Measurements from ENCODE around the gene TPRX1.
"Not testable (repeated sequence)": the region's sequence is repeated elsewhere in the genome, so short reads cannot be mapped to it uniquely, and the experiment has no call there.

DNA sequence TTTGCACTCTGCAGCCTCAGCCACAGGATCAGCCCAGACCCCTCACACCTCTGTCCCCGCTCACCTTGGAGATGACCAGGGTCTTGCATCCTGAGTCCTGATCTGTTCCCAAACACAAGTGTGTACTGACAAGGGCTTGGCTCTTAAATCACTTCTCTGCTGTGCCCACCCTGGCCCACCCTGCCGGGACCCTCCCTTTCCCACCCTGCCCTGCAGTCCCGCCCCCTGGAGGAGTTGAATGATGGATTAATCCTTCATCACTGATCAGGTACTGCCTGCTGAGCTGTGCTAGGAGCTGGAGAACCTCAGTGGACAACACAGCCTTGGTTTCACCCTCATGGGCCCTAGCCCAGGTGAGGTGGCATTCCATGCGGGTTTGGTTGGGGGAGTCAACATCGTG is at the start of gene TPRX1:
- TF ChIP-seq, protein P1, sequence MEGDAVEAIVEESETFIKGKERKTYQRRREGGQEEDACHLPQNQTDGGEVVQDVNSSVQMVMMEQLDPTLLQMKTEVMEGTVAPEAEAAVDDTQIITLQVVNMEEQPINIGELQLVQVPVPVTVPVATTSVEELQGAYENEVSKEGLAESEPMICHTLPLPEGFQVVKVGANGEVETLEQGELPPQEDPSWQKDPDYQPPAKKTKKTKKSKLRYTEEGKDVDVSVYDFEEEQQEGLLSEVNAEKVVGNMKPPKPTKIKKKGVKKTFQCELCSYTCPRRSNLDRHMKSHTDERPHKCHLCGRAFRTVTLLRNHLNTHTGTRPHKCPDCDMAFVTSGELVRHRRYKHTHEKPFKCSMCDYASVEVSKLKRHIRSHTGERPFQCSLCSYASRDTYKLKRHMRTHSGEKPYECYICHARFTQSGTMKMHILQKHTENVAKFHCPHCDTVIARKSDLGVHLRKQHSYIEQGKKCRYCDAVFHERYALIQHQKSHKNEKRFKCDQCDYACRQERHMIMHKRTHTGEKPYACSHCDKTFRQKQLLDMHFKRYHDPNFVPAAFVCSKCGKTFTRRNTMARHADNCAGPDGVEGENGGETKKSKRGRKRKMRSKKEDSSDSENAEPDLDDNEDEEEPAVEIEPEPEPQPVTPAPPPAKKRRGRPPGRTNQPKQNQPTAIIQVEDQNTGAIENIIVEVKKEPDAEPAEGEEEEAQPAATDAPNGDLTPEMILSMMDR (IDR thresholded peaks at IDR 0.05), result not testable (repeated sequence)
- TF ChIP-seq POLR2A (IDR thresholded peaks at IDR 0.05), result not testable (repeated sequence)
